ENCODE measurements around the gene VOPP1.

The VOPP1 gene

DNA sequence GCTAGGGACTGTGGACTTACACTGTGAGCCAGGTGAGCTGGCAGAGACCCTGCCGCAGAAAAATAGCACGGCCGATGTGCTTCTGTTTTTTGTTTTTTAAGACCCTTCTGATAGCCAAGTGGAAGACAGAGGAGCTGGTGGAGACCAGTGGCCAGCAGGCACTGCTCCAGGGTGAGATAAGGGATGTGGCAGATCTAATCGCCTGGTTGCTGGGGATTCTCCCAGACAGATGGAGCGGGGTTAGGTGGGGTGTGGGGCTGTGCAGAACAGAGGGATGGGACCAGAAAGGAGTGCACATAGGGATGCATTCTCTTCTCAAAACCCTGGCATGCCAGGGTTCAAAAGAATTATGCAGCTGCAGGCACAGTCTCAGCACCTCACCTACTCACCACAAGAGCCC is 82.2 kb downstream of the VOPP1 start:
- DNase-seq (ENCODE audit: low read depth) = no peak

DNA sequence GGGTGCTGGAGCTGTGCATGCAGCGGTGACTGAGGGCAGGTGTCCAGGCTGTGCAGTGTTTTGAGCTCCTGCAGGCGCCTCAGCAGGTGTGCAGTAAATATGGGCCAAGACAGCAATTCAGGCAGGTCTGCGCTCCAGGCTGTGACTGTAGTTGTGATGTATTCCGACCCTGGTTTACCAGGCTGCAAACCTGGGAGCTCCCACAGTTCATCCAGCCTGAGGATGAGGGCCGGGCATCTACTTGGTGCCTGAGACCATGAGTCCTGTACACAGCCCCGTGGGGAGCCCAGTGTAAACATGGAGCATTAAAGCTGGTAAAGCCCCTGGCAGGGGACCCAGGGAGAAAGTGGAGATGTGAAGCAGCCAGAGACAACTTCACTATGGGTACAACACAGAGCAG is 82.8 kb downstream of the VOPP1 start:
- no peak for DNase-seq (ENCODE audit: low read depth)
- H3K4me3 ChIP-seq (ENCODE audit: low read depth, low read length) = no peak overlapping the region
- TF ChIP-seq, protein P1, sequence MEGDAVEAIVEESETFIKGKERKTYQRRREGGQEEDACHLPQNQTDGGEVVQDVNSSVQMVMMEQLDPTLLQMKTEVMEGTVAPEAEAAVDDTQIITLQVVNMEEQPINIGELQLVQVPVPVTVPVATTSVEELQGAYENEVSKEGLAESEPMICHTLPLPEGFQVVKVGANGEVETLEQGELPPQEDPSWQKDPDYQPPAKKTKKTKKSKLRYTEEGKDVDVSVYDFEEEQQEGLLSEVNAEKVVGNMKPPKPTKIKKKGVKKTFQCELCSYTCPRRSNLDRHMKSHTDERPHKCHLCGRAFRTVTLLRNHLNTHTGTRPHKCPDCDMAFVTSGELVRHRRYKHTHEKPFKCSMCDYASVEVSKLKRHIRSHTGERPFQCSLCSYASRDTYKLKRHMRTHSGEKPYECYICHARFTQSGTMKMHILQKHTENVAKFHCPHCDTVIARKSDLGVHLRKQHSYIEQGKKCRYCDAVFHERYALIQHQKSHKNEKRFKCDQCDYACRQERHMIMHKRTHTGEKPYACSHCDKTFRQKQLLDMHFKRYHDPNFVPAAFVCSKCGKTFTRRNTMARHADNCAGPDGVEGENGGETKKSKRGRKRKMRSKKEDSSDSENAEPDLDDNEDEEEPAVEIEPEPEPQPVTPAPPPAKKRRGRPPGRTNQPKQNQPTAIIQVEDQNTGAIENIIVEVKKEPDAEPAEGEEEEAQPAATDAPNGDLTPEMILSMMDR (IDR thresholded peaks at IDR 0.05; ENCODE audit: control insufficient read depth, extremely low read depth, insufficient read depth) = no peak

More for the DNA sequence above, 82.2 kb downstream of the VOPP1 start:
- H3K4me3 ChIP-seq (ENCODE audit: low read depth, low read length) = no peak overlapping the region
- TF ChIP-seq, protein P1 (IDR thresholded peaks at IDR 0.05; ENCODE audit: control insufficient read depth, extremely low read depth, insufficient read depth) = no peak

DNA sequence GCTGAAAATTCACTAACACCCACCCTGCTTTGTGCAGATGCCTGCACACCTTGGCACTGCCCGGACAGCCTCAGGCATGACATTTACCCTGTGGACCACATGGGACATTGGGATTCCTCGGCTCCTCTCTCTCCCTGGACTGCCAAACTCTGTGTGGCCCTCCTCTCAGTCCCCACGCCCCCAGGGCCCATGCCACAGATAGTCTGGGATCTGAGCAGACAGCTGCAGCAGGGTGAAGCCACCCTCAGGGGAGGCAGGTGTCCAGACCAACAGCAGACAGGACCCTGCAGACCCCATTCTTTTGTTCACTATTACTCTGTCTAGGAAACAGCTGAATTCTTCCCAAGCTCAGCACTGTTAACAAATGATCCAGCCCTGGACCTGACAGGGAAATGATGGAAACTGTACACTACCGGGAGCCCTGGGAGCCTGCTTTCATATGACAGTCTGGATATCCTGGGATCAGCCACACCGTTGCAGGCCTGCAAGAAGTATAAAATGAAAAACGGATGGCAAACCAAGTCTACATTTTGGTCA is 83.4 kb downstream of the VOPP1 start:
- no peak overlapping the region for H3K4me3 ChIP-seq (ENCODE audit: low read depth, low read length)
- no peak for DNase-seq (ENCODE audit: low read depth)
- TF ChIP-seq, protein P1 (IDR thresholded peaks at IDR 0.05; ENCODE audit: control insufficient read depth, extremely low read depth, insufficient read depth) = no peak

DNA sequence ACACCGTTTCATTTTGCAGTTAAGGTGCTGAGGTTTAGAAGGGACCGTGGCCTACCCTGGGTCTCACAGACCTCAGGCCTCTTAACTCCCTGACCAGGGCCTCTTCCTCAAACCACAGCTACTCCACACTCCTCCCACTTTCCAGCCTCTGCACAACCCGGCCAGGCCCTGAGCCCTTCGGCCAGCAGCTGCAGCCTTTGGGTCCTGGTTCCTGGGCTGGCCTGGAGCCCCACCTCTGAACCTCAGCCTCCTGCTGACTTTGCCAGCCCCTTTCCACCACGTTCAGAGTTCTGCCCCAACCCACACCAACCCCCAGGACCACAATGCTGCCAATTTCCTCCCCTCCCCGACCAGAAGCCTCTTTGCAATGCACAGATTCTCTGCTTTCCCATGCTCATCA is 84.1 kb downstream of the VOPP1 start:
- H3K4me3 ChIP-seq (ENCODE audit: low read depth, low read length) = no peak overlapping the region
- TF ChIP-seq, protein P1 (IDR thresholded peaks at IDR 0.05; ENCODE audit: control insufficient read depth, extremely low read depth, insufficient read depth) = no peak
- no peak for DNase-seq (ENCODE audit: low read depth)

DNA sequence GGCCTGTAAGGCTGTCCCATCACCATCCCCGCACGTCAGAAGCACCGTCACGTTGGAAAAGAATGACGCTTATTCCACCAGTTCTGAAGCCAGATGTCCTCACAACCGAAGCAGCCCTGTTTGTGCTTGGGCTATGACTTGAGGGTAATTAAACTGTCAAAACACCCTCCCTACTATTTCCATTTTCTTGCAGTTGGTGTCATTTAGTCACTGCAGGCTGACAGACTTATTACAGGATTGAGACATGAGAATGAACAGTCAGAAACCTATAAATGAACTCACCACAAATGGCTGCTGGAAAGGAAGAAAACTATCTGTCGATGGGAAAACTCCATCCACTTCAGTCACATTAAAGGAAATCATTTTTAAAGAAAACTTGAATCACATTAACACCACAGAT is 85.3 kb downstream of the VOPP1 start:
- H3K4me3 ChIP-seq (ENCODE audit: low read depth, low read length) = no peak overlapping the region
- TF ChIP-seq, protein P1 (IDR thresholded peaks at IDR 0.05; ENCODE audit: control insufficient read depth, extremely low read depth, insufficient read depth) = no peak
- DNase-seq (ENCODE audit: low read depth) = no peak

DNA sequence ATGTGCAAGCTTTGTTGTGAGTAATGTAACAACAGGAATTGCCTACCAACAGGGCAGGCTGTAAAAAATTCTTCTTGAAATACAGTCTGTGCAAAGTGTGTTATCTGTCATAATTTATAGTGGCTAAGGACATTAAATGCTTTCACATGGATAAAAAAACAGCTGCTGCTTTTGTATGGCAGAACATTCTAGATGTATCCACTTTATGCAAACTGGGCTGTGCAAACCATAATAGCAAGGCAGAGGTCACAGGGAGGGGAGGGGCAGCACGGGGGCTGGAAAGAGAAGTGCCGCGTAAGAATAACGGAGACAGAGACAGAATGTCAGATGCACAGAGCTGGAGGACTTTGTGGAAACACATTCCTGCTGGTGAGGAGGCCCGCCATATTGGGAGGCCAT is 86.1 kb downstream of the VOPP1 start:
- TF ChIP-seq, protein P1 (IDR thresholded peaks at IDR 0.05; ENCODE audit: control insufficient read depth, extremely low read depth, insufficient read depth) = no peak
- no peak overlapping the region for H3K4me3 ChIP-seq (ENCODE audit: low read depth, low read length)
- no peak for DNase-seq (ENCODE audit: low read depth)

DNA sequence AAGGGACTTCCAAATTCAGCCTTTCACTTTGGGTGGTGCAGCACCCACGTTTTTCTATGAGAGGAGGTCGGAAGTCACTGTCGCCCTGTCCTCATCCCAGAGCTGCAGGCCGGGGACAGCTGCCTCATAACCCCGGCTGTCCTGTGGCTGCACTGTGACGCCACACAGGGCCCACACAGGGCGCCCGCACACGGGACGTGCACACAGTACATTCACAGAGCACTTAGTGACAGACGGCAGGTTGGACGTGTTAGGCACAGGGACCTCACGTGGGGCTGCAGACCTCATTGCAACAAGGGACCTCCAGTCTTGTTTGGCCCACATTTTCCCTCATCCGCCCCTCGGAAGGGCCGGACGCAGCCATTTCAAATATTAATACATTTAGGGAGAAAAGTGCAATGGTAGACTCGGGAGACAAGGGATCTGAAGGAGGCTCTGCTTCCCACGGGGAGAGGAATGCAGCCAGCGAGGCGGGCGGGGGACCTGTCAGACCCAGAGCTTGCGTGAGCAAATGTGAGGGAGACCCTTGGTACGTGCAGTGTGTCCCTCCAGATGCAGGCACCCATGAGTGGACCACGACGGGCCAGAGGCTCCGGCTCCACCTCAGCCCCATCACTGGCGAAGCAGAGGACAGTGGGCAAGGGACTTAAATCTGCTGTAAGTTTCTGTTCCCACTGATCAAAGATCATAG is 86.7 kb downstream of the VOPP1 start:
- no peak overlapping the region for H3K4me3 ChIP-seq (ENCODE audit: low read depth, low read length)
- DNase-seq (ENCODE audit: low read depth) = no peak
- TF ChIP-seq, protein P1 (IDR thresholded peaks at IDR 0.05; ENCODE audit: control insufficient read depth, extremely low read depth, insufficient read depth) = no peak
